HL-60/S4 treated with retinoic acid at 250 ng/mL for 4 days and 3 days (cell line): ENCODE data around the gene B3GALT5.

Experiments used
- in situ Hi-C: fragments of 300-500 bp; cut with MboI; formaldehyde crosslinking; loops from 2 replicates; pipeline ENCODE4 v1.7.0; 2022; ENCODE audit warnings: low sequenced_read_pairs

Gene B3GALT5

DNA sequence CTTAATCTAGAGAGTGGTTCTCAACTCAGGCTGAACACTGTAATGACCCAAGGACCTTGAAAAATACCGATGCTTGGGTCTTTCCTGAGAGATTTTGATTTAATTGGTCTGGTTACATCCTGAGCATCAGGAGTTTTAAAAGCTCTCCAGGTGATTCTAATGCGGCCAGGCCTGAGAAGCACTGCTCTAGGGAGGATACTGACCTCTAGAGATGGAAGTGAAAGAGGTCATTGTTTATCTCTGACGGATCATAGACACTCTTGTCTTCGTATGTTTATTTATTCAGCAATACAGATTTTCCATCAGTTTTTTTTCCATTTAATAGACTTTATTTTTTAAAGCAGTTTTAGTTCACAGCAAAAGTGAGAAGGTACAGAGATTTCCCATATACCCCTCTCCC lies 77.7 kb downstream of the B3GALT5 start:
- in situ Hi-C loops, result no loop called here

- in situ Hi-C loops, result no loop called here
Measured at GRCh38 chr21:39694750-39695149, 82.0 kb downstream of the B3GALT5 start.

DNA sequence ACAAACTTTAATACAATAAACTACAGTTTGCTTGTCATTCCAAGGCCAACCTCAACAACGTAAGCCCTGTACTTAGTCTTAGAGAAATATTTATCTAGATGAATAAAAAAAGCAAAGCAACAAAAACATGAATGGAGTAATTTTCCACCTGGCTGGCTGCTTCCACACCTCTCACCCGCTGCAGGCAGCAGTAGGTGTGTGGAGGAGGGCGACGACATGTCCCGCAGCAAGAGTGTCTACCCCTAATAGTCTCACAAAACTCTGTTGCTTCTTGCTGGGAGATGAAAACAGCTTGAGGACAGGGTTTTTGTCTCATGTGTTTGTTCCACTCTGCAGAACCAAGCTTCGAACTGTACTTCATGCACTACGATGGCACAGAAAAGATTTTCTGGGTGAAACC lies 83.5 kb downstream of the B3GALT5 start:
- in situ Hi-C loops, result no loop called here

- in situ Hi-C loops, result no loop called here
Measured at GRCh38 chr21:39696618-39697017, 83.9 kb downstream of the B3GALT5 start.

DNA sequence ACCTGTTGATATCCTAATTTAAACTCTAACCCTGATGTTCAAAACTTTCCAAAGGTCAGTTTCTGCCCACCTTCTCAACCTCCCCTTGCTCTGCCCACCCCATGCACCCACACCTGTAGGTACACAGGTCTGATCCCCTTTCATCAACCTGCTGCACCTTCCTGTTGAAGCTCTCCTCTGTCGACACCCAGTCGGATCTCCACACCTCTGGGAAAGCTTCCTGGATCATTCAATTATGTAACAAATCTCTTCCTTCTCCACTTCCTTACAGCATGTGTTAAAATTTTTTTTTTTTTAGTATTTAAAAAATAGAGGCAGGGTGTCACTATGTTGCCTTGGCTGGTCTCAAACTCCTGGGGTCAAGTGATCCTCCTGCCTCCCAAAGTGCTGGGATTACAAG lies 87.6 kb downstream of the B3GALT5 start:
- in situ Hi-C loops, result no loop called here

DNA sequence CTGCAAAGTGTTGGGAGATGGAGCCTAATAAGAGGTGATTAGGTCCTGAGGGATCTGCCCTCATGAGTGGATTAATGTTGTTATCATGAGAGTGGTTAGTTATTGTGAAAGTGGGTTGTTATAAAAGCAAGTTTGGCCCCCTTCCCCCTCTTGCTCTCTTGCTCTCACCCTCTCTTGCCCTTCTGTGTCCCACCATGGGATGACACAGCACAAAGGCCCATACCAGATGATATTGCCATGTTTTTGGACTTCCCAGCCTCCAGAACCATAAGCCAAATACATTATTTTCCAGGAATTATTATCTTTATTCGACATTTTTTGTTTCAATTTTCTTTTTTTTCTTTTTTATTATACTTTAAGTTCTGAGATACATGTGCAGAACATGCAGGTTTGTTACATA lies 90.8 kb downstream of the B3GALT5 start:
- in situ Hi-C loops, result no loop called here

- in situ Hi-C loops, result no loop called here
Measured at GRCh38 chr21:39705849-39706248, 93.1 kb downstream of the B3GALT5 start.

DNA sequence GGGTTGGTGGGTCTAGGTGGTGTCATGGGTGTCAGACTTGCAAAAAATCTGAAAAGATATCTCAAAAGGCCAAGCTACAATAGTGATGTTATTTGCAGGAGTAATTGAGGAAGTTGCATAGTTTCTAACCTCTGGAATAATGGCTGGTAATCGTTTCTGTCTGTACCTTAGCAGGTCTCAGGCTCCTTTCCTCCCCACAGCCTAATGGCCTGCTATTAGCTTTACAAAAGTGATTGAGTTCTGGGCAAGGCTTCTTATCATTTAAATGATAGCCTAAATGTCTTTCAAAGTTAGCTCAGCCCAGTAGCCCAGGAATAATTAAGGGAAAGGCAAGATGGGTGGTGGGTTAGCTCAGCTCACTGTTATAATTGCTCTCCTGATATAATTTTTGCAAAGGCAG lies 94.6 kb downstream of the B3GALT5 start:
- in situ Hi-C loops, result no loop called here

DNA sequence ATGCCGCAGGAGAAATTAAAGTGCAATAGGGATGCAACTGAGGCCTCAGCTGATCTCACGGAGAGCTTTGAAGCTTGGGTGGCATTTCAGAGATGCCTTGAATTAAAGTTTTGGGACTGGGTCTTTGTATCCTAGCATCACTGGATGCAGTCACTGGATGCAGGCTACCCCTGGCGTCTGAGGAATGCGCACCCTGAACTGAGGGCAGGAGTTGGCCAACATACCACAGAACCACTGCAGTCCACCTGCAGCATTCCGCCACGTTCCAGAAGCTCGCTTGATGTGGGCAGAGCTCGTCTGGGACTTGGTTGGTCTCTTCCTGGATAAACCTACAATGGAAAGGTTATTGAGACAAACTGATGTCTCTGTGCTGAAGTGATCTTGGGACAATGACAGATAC lies 98.1 kb downstream of the B3GALT5 start:
- in situ Hi-C loops, result loop anchor here (10.0 kb wide), 1 partner anchor 186 kb away; no protein-coding TSS in a partner anchor

GRCh38 chr21:39712273-39712672 lies 99.5 kb downstream of the B3GALT5 start:
- in situ Hi-C loops, result loop anchor here (10.0 kb wide), 1 partner anchor 187 kb away; no protein-coding TSS in a partner anchor

DNA sequence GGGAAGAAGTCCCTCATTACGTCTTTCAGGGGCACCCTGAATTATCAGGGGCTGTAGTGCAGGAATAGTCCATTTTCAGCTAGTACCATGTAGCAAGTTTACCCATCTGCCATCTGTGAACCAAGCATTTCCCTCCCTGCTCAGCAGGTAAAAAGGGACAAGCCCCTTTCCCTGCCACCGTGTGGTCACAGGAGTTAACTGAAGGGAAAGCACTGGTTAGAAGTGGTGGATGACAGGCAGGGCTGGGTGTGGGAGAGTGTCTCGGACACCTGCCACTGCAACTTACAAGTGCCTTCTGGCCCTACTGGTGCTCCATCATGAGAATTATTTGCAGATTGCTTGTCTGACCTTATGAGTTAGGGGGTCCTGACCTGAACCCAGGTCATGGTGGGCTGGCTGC lies 100.2 kb downstream of the B3GALT5 start:
- in situ Hi-C loops, result loop anchor here (10.0 kb wide), 1 partner anchor 188 kb away; no protein-coding TSS in a partner anchor

DNA sequence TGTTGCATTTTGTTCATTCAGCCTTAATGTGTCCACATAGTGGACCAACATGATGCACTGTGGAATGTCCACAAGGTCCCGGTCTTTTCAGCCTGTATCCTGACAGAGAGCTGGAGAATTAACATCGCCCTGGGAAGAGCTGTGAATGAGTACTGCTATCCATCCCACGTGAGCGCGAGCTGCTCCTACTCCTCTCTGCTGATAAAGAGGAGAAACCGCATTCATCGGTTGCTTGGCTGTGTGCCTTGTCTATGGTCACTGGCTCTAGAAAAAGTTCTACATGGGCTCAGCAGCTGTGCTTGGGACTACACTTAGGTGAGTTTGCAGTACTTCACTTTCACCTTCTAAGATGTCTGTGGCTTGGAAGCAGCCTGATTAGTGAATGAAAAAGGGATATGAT lies 101.2 kb downstream of the B3GALT5 start:
- in situ Hi-C loops, result loop anchor here (10.0 kb wide), 1 partner anchor 189 kb away; no protein-coding TSS in a partner anchor

DNA sequence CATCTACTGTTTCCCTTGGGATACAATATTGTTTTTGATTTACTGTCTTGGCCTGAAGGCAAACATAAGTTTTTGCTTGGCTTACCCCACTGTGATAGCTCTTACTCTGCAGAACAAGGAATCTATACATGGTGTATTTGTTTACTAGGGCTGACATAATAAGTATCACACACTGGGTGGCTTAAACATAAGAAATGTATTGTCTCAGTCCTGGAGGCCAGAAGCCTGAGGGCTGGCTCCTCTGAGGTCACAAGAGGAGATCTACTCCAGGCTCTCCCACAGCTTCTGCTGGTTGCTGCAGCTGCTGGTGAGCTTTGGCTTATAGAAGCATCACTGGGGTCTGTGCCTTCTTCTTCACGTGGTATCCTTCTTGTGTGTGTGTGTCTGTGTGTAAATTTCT lies 101.6 kb downstream of the B3GALT5 start:
- in situ Hi-C loops, result loop anchor here (10.0 kb wide), 1 partner anchor 190 kb away; no protein-coding TSS in a partner anchor

DNA sequence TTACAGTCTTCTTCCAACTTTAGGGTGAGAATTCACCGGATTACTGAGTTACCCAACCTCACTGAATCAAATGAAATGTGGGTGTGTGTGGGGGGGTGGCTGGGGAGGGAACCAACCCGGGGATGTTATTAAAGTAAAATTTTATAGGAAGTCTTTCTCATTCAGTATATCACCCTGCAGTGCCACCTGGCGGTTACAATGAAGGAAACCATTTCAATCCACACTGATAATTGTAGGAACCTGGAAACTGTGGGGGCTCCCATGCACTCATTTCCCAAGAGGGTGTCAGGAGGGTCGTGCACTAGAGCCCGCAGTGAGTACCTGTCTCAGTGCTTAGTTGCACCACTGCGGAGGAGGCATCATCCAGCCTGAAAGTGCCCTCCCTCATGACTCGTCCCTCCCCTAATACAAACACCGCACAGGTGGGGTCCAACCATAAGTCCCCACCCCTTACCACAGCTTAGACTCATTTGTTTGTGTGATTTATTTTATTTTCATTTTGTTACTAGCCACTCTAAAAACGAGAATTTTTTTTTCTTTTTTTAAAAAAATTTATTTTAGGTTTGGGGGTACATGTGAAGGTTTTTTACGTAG lies 103.2 kb downstream of the B3GALT5 start:
- in situ Hi-C loops, result loop anchor here (10.0 kb wide), 1 partner anchor 191 kb away; no protein-coding TSS in a partner anchor

DNA sequence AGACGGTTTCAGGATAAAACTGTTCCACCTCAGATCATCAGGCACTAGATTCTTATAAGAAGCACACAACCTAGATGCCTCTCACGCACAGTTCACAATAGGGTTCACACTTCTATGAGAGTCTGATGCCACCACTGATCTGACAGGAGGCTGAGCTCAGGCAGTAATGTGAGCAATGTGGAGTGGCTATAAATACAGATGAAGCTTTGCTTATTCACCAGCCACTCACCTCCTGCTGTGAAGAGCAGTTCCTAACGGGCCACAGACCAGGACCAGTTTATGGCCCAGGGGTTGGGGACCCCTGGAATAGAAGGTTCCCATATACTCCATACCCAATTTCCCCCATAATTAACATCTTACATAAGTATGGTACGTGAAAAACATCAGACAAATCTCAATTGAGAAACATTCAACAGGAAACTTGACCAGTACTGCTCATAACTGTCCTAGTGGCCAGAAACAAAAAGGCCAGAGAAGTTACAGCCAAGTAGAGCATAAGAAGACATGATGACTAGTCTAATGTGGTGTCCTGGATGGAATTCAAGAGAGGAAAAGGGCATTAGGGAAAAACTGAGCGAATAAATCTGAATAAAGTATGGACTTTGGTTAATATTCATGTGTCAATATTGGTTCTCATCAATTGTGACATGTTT lies 107.5 kb downstream of the B3GALT5 start:
- in situ Hi-C loops, result no loop called here

DNA sequence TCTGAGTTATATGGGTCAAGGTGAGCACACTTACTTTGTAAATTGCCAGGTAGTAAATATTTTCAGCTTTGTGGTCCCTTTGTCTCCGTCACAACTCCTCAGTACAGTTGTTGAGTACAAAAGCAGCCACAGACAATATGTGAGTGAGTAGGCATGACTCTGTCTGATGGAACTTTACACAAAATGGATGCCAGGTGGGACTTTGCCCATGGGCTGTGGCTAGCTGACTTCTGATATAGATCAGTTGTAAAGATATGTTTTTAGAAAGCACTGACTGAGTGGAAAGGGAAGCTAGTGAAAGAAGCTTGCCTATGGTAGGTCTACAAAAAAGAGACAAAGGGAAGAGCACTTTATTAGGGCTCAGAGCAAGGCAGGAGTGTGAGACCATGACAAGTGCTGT lies 109.1 kb downstream of the B3GALT5 start:
- in situ Hi-C loops, result no loop called here
